ENCODE data around the gene URB2. TPM values are rescaled to one million over a fixed set of nuclear protein-coding genes. Genes with fewer than 3 reads are reported as not detected.
"Not testable (repeated sequence)": the region's sequence is repeated elsewhere in the genome, so short reads cannot be mapped to it uniquely, and the experiment has no call there.

Gene URB2
- total RNA-seq (2014; rRNA removed; shearing (Covaris generic)): 6.4 and 11.1 TPM in 2 replicates

DNA sequence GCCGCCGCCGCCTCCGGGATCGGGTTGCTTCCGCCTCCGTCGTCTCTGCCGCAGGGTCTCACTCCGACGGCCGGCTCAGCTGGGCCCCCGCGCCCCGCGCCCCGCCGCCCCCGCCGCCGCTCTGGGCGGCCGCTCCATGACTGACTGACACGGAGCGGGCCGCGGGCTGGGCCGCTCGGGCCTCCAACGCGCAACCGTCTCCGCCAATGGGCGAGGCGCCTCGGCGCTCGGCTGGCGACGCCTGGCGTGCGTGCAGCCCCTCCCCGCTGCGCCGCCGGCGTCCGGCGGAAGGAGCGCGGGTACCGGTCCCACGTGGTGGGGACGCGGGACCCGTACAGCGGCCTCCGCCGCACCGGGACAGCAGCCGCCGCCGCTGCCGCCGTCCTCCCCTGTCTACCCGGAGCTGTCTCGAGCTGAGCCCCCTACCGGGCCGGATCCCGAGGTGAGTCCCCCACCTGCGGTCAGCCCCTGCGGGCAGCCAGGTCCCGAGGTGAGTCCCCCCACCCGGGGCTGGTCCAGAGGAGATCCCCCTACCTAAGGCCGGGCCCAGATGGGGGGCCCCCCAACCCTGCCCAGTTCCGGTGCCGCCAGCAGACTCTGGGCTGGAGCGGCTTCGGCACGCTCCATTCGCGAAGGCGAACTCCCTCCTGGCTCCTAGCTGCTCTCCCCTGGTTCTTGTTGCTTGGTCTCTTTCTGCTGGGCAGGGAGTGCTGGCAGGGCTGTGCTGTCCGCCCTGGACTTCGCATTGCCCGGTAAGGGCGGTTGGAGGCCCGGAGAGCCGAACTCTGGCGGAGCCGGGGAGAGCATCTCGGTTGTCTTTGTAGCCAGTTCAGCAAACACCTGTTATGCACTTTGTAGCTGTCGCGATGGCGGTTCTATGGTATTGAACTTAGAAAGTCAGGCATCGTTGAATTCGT is at the start of gene URB2, which contains the start of gene TAF5L:
Gene URB2 (plus strand): TSS at position 333 of the 917 bp plus-strand sequence. CDS start 1,387 bp downstream, outside the sequence.
Gene TAF5L (minus strand): TSS at position 208 of the 917 bp plus-strand sequence. CDS start 11,640 bp downstream, outside the sequence.
- DNase-seq (ENCODE audit: low read depth): peak; percentile 87

DNA sequence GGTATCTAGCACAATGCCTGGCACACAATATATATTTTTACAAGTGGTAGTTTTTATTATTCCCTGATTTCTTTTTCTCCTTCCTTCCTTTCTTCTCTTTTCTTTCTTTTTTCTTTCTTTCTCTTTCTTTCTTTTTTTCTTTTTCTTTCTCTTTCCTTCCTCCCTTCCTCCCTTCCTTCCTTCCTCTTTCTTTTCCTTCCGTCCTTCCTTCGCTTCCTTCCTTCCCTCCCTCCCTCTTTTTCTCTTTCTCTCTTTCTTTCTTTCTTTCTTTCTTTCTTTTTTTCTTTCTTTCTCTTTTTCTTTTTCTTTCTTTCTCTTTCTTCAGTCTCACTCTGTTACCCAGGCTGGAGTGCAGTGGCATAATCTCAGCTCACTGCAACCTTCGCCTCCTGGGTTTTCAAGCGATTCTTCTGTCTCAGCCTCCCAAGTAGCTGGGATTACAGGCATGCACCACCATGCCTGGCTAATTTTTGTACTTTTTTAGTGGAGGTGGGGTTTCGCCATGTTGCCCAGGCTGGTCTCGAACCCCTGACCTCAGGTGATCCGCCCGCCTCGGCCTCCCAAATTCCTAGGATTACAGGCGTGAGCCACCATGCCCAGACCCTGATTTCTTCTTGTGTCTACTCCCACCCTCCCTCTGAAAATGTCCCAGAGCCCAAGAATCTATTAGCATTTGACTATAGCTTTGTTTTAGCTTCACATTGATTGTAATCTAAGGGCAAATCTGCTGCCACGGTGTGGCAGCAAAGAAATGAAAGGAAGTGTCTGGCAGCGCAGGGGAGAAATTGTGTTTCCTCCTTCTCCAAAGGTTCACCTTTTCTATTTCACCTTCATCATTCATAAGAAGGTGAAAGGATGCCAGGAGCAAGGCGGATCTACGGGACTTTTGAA is 47.6 kb upstream of the URB2 start:
- peak; percentile 23 for DNase-seq (ENCODE audit: low read depth)

DNA sequence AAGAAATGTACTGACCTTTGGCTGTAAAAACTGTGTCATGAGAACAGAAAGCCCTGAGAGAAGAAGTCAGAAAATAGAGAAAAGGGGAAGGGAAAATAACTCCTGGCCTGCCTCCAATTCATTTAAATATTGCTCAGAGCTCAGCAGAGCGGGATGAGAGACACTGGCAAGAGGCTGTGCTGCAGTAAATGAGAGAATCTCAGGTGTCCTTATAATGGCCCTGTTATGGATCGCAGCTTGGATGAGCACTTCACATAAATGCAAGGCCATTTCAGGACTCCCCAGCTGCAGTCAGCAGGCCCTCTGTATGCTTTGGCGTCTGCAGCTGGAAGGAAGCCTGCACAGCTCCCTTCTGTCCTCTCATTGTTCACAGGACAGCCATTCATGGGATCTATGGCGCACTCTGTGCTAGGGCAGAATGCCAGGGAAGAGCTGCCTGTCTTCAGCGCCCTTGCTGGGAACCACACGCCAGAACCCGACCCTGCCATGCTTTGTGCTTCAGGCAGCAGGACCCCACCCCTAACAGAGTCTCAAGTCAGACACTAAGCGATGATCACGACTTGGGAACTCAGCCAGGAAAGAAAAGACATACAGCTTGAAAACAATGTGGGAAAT is 46.9 kb upstream of the URB2 start:
- peak; percentile 39 for DNase-seq (ENCODE audit: low read depth)

DNA sequence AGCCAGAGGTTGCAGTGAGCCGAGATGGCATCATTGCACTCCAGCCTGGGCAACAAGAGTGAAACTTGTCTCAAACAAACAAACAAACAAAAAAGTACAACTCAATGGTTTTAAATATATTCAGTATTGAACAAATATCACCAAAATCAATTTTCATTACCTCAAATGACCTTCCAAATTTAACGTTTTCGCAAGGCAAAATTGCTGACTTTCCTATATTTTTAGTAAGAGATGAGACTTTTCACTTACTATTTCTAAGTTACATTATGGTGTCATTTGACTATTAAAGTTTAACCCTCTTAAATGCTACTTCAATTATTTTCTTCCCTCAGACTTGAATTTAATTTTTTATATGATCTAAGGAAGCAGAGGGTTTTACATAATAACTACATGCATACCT is 44.6 kb upstream of the URB2 start:
- DNase-seq (ENCODE audit: low read depth): no peak

DNA sequence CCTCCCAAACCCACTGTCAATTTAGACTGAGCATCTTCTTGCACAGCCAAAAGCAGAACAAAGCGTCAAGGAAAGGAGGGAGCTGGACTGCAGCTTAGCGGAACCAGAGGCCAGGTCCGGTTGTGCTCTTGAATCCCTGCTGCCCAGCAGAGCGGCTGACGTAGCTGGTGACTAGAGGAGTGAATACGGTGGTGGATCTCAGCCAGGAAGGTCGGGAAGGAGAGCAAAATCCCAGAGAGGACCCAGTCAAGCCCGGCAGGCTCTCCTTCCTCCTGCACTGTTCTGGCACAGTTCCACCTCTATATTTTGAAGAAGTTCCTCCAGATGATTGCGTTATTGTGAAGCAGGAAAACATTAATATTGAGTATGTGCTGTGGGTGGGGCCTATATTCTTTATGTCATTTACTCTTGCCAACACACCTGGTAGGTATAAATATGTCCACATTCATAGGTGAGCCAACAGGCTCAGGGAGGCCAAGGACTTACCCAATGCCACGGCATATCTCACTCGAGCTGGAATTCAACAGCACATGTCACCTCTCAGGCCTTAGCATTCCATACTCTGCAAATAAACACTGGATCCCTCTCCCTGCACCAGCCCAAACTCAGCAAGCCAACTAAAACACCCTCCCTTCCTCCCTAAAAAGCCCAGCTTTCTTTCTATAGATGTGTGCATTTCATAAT is 43.9 kb upstream of the URB2 start:
- no peak for DNase-seq (ENCODE audit: low read depth)

DNA sequence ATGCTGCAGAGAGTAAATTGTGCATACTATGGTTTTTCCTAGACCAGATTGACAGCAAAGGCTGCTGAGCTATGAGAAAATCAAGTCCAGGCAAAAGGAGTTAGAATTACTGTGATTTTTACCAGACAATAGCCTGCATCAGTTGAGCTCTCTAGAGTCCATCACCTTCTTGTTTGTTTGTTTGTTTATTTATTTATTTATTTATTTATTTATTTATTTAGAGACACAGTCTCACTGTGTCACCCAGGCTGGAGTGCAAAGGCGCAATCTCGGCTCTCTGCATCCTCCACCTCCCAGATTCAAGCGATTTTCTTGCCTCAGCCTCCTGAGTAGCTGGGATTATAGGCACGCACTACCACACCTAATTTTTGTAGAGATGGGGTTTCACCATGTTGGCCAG is 43.3 kb upstream of the URB2 start:
- no peak for DNase-seq (ENCODE audit: low read depth)

DNA sequence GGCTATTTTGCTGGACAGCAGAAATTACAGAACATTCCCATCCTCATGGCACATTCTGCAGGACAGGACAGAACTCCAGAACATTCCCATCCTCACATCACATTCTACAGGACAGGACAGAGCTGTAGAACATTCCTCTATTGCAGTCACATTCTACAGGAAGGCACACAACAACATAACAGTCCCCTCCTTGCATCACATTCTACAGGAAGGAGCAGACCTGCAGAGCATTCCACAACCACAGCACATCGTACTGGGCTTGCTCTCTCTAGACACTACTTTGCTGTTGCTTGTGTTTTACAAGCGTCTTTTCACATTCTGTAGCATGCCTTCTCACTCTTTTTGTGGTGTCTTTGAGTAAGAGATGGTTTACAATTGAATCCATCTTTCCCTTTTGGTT is 40.7 kb upstream of the URB2 start:
- DNase-seq (ENCODE audit: low read depth): no peak

DNA sequence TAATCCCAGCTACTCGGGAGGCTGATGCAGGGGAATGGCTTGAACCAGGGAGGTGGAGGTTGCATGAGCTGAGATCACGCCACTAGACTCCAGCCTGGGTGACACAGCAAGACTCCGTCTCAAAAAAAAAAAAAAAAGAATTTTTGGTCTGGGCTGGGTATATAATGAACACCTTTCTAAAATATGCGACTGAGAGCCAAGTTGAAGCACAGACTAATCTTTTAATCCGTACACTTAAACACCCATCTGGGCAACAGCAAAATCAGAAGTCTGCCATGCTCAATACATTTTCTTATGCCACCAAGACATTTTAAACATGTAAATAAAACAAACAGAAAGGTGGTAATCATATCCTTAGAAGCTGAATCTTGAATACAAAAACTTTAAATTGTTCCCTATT is 35.9 kb upstream of the URB2 start:
- no peak for DNase-seq (ENCODE audit: low read depth)

DNA sequence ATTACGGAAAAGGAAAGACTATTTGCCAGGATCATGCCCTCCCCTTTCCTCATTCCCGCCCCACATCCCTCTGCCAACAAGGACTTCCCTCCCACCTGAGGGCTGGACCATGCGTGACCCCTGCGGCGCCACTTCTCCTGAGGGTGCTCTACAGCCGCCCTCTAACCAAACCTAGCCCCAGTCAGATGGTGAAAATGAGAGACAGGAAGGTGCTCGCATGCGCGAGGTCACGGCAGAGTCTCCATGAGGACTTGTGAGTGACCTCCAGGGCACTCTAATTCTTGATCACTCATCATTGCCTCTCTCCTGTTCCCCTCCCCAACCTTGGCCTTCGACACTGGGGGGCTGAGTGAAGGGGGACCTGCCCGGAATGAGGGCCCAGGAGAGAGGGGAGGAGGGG is 32.2 kb upstream of the URB2 start:
- DNase-seq (ENCODE audit: low read depth): no peak

DNA sequence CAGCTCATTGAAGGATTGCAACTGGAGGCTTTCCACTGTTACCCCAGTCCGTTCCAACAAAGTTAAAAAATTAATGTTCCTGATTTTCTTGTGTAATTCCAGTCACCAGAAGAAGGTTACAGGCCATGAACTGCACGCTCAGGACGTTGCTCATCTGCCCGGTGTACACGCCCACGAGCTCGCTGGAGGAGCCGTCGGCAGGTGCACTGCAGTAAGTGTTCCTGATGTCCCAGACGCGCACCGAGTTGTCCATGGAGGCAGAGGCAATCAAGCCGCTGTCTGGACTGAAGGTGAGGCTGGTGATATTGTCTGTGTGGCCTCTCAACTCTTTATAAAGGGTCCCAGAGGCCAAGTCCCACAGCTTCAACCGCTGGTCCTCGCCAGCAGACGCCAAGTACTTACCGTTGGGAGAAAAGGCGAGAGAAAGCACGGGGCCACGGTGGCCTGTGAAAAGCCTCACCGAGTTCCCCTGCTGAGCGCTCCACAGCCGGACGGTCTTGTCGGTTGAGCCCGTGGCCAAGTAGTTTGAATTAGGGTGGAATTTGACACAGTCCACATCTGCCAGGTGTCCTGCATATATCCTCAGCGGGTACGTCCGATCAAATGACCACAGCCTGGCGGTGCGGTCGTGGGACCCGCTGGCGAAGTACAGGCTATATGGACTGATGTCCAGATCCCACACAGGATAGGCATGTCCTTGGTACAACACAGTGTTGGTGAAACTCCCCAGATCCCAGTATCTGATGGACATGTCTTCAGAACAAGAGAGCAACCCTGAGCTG is 31.6 kb upstream of the URB2 start:
- DNase-seq (ENCODE audit: low read depth): no peak

DNA sequence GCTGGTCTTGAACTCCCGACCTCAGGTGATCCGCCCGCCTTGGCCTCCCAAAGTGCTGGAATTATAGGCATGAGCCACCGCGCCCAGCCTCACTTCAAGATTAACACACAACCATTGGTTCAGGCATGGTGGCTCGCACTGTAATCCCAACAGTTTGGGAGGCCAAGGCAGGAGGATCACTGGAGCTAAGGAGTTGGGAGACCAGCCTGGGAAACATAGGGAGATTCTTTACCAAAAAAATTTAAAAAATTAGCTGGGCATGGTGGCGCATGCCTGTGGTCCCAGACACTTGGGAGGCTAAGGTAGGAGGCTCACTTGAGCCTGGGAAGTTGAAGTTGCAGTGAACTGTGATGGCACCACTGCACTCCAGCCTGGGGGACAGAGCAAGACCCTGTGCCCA is 30.2 kb upstream of the URB2 start:
- DNase-seq (ENCODE audit: low read depth): not testable (repeated sequence)

DNA sequence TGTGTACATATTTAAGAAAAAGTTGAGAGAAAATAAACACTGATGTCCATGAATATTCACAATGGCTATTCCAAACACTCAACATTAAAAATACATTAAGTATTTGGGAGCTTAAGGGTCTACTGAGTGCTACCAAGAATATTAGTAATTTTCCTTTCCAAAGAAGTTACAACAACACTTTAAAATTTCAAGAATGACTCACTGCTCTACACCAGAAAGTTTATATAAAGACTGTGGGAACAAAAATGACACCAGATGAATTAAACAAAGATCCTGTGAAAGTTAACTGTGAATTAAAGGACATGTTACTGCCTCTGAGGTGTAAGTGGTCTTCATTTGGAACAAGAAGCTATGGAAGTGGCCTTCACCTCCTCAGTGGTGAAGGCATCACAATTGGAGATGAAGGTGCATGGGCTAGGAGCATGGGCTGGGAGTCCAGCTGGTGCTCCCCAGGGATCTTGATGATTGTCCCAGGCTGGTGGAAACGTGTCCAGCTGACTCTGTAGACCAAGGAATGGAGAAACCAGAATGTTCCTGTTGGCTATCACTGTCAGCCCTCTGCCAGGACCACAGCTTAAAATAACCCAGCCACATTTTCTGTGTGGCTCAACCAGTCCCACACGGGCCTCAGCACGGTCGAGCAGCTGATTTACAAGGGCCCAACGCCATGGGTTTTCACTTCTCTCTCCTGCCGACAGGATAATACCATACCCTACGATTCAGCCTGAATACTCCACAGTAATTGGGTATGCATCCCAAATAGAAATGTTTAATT is 28.9 kb upstream of the URB2 start:
- peak; percentile 72 for DNase-seq (ENCODE audit: low read depth)

DNA sequence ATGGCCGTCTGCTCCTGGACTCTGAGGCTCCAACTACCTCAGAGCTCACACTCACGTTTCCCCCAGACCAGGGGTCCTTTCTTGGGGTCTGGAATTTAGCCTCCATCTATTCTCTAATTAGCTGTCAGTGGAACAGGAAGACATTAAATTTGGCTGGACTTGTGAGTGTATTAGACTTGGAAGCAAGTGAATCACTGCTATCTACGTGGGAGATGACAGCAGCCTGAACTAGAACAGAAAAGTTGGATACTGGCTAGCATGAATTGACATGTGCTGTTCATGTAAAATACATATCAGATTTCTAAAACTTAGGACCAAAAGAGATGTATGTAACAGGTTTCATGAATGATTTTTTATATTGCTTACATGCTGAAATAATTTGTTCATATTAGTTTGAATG is 28.2 kb upstream of the URB2 start:
- peak; percentile 19 for DNase-seq (ENCODE audit: low read depth)

DNA sequence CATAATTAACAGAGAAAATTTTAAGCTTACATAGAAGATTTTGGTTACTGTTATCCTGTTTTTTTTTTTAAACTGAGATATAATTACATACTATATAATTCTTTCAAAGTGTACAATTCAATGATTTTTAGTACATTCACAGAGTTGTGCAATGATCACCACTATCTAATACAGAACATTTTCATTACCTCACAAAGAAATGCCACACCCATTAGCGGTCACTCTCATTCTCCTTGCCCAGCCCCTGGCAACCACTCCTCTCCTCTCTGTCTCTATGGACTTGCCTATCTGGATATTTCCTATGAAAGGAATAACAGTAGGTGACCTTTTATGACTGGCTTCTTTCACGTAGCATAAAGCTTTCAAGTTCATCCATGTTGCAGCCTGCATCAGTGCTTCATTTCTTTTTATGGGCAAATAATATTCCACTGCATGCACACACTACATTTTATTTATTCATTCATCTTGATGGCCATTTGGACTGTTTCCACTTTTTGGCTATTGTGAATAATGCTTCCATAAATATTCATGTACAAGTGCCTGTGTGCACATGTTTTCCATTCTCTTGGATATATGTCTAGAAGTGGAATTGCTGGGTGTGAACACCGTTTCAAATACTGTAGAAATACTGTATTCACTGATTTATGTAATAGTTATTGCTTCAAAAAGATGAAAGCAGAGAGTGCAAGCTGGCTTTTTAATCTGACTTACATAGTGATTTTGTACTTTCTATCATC is 26.7 kb upstream of the URB2 start:
- no peak for DNase-seq (ENCODE audit: low read depth)

DNA sequence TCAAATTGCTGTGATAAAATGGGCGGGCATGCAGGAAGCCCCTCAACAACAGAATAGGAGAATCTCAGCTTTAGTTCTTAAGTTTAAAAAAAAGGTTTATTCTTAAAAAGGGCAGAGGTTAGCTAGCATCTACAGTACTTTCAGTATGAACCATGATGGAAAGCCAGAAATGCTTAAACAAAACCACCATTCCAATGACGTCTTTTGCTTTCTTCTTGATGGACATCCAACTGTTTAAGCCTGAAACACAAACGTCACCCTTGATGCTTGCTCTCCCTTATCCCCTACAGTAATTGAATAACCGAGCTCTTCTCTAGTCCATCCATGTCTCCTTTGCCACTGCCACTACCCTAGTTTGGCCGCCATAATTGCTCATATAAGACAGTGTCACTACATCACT is 25.8 kb upstream of the URB2 start:
- DNase-seq (ENCODE audit: low read depth): no peak

DNA sequence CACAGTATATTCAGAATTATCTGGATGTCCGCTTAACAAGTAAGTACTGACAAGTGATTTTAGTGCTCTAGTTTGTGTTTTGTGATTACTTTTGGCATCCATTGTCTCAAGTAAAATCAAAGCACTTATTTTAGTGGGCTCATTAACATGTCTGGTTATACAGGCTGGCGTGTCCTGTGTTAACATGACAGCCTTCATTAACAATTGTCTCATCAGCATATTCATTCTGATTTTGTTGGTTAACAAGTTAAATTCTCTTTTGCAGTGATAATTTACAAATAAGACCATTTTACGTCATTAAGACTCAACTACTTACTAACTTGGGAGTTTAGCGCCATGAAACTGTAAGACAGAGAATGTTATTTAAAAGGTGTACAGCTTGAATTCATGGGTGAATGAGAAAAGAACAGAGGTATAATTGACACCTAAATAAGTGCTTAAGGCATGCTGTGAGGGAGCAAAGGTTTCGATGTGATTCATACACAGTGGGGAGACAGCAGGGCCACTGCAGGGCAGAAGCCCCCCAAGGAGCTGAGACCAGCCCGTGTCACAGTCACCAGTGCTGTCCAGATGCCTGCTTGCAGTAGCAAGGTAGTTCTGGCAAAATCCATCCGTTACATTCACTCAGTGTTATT is 22.6 kb upstream of the URB2 start:
- DNase-seq (ENCODE audit: low read depth): no peak

DNA sequence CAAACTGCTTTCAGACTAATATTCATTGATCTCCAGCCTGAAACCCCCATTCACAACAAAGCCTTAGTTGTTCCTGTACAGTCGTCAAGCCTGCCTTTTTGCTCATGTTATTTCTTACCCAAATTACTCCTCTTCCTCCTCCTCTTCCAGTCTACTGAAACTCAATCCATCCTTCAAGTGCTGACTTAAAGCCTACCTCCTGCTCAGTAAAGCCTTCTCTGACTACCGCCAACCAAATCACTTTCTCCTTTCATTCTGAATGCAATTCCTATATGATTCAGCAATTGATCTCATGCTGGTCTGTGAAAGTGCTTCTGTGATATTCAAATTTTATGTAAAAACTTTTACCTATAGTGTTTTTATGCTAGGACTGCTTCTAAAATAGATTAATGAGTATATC is 18.7 kb upstream of the URB2 start:
- DNase-seq (ENCODE audit: low read depth): no peak

DNA sequence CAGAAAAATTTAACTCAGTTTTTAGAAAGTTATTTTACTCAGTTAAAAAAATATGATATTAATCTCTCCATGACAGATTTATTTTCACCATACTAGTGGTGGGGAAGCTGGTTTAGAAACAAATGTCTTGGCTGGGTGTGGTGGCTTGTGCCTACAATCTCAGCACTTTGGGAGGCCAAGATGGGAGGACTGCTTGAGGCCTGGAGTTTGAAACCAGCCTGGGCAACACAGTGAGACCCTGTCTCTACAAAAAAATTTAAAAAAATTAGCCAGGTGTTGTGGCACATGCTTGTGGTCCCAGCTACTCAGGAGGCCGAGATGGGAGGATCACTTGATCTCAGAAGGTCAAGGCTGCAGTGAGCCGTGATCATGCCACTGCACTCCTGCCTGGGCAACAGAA is 17.5 kb upstream of the URB2 start:
- no peak for DNase-seq (ENCODE audit: low read depth)

DNA sequence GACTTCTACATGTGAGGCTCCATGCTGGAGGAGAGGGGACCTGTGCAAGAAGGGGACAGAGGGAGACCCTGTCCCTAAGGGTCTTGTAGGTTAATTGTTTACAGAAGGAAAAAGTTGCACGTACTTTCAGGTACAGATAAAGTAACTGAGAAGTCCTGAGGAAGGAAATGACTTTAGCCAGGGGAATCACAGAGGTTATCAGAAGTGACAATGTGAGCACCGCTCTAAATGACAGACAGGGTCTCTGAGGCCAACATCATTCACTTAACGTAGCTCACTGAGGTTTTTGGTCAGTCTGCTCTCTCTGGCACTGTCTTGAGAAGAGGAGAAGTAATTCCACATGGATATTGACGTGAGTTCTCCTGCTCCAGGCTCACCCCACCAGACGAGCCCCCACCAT is 12.1 kb upstream of the URB2 start:
- no peak for DNase-seq (ENCODE audit: low read depth)

All from M059J (cell line).